Subcutaneous adipose tissue (tissue), 4 donors: ENCODE measurements around the gene BBLN. TPM values are rescaled to one million over a fixed set of nuclear protein-coding genes. Genes with fewer than 3 reads are reported as not detected.

Experiments
- total RNA-seq, 4 donors: library from RNA; depleted of rRNA; stranded (reverse); fragments of >200 nt; gene quantifications; one replicate each; pipeline ENCODE4 v1.1.0, GENCODE V29; 2016
- TF ChIP-seq, protein P1 (sequence below): fragments of 450-650 bp; IDR thresholded peaks from one replicate; pipeline ENCODE4 v1.5.1; 2016; ENCODE audit warnings: low read depth, mild to moderate bottlenecking, control low read depth, antibody characterized with exemption, moderate library complexity

The BBLN gene
- total RNA-seq, 4 donors from 2014 or later, result 57.7 to 307 (median 228) TPM

DNA sequence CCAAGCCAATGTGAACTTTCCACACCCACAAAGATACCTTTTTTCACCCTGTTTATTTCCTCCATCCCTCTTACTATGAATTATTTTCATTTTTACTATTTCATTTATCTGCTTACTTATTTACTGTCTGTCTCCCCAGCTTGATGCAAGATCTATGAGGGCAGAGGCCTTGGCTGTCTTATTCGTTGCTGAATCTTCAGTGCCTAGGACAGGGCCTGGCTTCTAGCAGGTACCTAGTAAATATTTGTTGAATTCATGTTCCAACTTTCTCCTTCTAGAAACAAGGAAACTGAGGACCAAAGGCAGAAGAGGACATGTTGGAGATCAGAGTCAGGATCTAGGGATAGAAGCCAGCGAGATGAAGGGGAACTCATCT lies 42.6 kb downstream of the BBLN start:
- TF ChIP-seq, protein P1, sequence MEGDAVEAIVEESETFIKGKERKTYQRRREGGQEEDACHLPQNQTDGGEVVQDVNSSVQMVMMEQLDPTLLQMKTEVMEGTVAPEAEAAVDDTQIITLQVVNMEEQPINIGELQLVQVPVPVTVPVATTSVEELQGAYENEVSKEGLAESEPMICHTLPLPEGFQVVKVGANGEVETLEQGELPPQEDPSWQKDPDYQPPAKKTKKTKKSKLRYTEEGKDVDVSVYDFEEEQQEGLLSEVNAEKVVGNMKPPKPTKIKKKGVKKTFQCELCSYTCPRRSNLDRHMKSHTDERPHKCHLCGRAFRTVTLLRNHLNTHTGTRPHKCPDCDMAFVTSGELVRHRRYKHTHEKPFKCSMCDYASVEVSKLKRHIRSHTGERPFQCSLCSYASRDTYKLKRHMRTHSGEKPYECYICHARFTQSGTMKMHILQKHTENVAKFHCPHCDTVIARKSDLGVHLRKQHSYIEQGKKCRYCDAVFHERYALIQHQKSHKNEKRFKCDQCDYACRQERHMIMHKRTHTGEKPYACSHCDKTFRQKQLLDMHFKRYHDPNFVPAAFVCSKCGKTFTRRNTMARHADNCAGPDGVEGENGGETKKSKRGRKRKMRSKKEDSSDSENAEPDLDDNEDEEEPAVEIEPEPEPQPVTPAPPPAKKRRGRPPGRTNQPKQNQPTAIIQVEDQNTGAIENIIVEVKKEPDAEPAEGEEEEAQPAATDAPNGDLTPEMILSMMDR, result no peak

DNA sequence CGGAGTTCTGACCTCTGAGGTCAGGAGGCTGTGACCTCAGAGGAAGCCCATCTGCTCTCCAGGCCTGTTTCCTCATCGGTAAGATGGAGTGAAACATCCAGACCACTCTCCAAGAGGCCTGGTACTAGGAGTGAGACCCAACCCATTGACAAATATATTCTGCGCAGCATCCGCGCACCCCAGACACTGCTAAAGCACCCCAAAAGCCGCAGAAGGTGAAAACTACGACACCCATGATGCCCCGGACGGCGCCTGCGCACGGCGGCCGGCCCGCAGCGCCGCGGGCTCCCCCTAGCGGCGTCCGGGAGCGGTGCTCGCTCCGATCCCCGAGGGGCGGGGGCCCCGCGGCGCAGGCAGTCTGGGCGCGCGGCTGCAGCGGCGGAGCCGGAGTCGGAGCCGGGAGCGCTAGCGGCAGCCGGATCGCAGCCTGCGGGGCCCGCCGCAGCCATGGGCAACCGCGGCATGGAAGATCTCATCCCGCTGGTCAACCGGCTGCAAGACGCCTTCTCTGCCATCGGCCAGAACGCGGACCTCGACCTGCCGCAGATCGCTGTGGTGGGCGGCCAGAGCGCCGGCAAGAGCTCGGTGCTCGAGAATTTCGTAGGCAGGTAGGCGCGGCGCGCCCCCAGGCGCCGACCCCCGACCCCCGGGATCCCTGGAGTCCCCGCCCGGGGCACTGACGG lies 43.1 kb downstream of the BBLN start, which contains the start of gene DNM1:
DNM1 (plus strand) TSS at position 356 of the 683 bp plus-strand sequence; CDS start at position 448, 92 bp downstream.
- TF ChIP-seq, protein P1, result no peak

DNA sequence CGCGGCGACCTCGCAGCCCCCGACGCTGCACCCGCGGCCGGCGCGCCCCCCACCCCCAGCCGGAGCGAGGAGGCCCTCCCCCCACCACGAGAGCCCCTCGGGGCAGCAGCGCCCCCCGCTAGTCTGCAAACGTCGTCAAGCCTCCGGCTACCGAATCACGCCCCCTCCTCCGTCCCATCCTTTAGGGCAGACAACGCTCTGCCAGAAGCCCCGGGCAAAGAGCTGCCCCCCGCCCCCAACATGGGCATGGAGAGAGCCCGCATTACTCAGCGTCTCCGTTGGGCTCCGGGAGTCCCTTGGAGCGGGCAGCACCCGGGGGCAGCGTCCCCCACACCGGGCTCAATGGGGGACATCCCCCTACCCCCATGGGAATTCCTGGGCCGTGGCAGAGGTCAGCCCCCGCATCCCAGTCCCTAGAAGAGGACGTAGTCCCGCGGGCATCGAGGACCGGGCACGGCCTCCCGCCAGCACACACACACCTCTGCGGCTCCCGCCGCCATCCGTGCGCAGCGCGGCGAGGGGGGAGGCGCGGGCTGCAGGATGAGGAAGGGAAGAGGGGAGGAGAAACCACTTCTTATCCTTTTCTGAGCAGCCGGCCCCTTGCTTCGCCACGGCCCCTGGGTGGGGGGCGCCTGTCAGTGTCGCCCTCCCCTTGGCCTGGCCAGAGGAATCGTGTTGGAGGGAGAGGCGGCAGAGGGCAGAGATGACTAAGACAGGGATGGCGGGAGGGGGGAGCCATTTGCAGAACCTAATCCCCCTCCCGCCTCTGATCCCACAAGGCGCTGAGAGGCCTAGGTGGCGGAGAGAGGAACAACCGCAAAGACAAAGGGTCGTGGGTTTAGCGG lies 43.9 kb downstream of the BBLN start:
- TF ChIP-seq, protein P1, result no peak

DNA sequence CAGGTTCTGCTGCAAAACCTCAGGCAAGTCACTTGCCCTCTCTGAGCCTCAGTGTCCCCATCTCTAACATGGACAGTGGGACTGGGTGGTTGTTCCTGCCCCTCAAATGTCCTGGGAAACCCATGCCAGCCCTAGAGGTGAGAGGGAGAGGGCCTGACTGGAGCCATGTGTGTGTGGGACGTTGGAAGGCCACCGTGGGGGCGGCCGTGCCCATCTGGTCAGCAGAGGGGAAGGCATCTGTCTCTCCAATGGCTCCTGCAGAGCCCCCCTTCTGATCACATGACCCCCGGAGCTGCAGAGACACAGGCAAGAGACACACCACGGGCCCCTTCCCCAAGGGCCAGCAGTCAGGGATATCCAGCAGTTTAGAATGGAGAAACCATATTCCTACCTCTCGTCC lies 44.8 kb downstream of the BBLN start:
- TF ChIP-seq, protein P1, result no peak

DNA sequence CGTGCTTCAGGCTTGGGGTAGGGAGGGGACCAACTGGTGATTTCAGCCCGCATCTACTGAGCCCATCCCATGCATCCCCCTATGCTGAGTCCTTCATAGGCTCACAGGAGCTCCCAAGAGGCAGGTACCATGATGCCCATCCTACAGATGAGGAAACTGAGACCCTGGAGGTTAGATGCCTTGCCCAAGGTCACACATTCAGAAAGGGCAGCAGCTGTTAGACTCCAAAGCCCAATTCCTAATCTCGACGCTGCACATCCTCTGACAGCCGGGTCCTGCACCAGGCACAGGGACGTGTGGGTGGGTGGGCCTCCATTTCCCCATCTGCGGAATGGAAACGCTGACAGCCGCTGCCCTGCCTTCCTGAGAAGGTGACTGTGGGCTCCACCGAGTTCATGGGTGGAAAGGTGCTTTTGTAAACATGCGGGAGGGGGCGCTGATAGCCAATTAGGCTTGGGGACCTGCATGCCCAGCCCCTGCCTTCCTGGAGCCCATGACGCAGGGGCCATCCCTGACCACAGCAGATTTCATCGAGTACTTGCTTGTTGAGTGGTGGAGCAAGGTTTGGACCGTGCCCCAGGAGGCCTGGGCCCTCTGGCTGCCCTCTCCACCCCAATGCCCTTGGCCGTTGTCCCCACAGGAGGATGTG lies 45.4 kb downstream of the BBLN start:
- TF ChIP-seq, protein P1, result no peak

DNA sequence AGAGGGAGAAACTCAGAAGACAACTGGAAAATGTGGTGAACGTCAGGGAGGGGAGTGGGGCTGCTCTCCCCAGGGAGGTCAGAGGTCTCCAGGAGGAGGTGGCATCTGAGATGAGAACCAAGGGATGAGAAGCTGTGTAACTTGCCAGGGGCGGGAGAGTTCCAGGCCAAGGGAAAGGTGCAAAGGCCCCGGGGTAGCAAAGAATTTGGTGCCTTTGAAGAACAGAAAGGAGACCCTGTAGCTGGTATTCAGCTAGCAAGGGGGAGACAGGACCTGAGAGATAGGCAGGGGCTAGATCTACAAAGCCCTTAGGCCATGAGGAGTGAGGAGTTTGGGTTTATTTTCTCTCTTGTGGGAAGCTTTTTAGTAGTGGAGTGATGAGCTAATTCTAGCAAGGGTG lies 46.4 kb downstream of the BBLN start:
- TF ChIP-seq, protein P1, result no peak
